Activated CD4-positive, alpha-beta T cell treated with anti-CD3 and anti-CD28 coated beads, Interleukin-2, amount 10 ng/mL, durations not matched to agents 7 days and 5 days (primary cell): ENCODE data around the gene POLG. TPM values are rescaled to one million over a fixed set of nuclear protein-coding genes. Genes with fewer than 3 reads are reported as not detected.

Experiments
- CTCF ChIA-PET: fragments of 350-600 bp; sonication (Branson Sonifier 250); formaldehyde crosslinking; loops from one replicate; lab custom pipeline; 2021; ENCODE audit warnings: antibody characterized with exemption; lab: Charles Lee
- POLR2A ChIA-PET: fragments of 350-600 bp; sonication (Branson Sonifier 250); formaldehyde crosslinking; loops from one replicate; lab custom pipeline; 2021; ENCODE audit warnings: antibody characterized with exemption; lab: Charles Lee
- DNase-seq: peaks from one replicate; pipeline ENCODE4 v3.0.0-alpha.2; 2020
- H3K27ac Mint-ChIP-seq: one replicate; pipeline ENCODE4 v1.8.0; 2021; ENCODE audit warnings: mild to moderate bottlenecking, moderate library complexity, mixed read lengths
- H3K27me3 Mint-ChIP-seq: one replicate; pipeline ENCODE4 v1.8.0; 2021; ENCODE audit warnings: mixed read lengths
- H3K36me3 Mint-ChIP-seq: one replicate; pipeline ENCODE4 v1.8.0; 2021; ENCODE audit warnings: low read depth, mixed read lengths
- H3K4me1 Mint-ChIP-seq: one replicate; pipeline ENCODE4 v1.8.0; 2021; ENCODE audit warnings: mixed read lengths
- H3K4me3 Mint-ChIP-seq: one replicate; pipeline ENCODE4 v1.8.0; 2021; ENCODE audit warnings: mild to moderate bottlenecking, moderate library complexity, mixed read lengths
- H3K9me3 Mint-ChIP-seq: one replicate; pipeline ENCODE4 v1.8.0; 2021; ENCODE audit warnings: mixed read lengths
- total RNA-seq, 2 experiments: library from RNA; stranded (reverse); gene quantifications; one replicate each; pipeline ENCODE4 v1.2.3, GENCODE V29; 2021

POLG gene
- total RNA-seq, 2 experiments from 2014 or later: 85.6 to 105 TPM

DNA sequence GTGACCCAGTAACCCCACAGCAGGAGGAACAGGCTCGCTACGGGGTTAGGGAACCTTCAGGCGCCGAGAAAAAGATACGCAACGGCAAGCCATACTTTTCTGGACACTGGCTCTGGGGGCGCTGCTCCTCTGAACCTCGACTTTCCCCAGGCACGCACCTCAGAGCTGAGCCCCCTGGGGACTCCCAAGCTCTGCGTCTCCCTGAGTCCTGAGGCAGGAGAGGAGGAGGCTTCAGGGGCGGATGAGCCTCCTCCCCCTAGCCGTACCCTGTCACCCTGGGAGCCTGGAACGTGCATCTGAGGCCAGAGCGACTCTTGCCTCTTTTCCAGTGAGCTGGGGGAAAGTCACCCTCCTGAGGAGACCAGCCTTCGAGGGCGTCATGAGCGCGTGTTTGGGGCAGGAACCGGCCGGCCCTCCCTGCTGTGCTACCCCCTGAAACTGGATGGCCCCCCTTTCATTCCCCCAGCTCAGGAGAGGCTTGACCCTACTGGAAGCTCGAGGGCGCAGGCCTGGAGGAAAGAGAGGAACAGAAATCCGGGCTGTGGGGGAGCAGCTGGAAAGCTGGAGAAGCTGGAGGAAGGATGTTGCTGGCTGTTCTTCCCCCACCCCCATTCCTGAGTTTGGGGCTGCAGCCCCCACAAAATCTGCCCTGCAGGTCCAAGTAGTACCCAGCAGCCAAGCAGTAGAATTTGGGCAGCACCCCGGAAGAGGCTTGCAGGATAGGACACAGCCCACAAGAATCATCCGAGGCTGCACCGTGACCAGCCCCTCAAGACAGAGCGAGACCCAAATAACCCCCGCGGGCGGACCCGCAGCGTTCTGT lies 25.1 kb upstream of the POLG start:
- ChIA-PET POLR2A (no interaction called here), CTCF (interaction anchor here (0.8 to 5.7 kb wide), 35 partner anchors 9 to 570 kb away, joined by 3 to 71 read pairs (median 8); partner anchors contain the start of genes ABHD2 and POLG)
- no peak overlapping the region for H3K27ac Mint-ChIP-seq
- no peak for DNase-seq
- peak overlapping the region; percentile 40 for H3K4me3 Mint-ChIP-seq
- H3K4me1 Mint-ChIP-seq: peaks cover 10% of the 10 kb centered on the region
- peaks cover 77% of the 10 kb centered on the region for H3K27me3 Mint-ChIP-seq
- H3K9me3 Mint-ChIP-seq: no peaks in the 10 kb centered on the region
- H3K36me3 Mint-ChIP-seq: no peaks in the 10 kb centered on the region

DNA sequence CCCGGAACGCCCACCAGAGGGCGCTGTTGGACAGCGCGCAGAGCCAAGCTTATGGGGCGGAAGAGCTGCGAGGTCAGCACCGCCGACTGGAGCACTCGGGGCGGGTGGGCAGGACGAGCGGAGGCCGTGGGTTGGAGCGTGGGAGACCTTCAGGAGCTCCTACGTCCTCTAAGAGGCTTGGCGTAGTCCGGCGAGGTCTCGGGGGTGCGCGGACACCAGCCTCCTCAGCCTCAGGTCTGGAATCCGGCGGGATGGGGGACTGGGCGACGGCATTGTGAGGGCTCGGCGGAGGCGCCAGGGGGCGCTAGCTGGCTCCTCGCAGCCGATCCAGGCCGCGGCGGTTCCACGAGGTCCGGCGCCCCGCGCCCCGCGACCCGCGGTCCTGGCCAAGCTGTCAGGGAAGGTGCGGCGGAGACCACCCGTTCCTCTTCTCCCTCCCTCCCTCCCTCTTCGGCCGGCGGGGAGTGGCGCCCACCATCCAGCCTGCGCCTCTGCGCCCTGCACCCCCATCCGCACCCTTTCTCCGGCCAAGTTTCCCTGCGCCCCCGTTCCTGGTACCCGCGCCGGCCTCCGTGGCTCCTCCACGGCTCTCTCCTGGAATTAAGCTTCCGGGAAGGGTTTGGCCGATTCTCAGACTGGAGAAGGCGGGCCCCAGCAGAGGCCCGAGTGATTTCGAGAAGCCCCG lies 24.3 kb upstream of the POLG start:
- Mint-ChIP-seq H3K27ac (no peak overlapping the region), H3K9me3 (no peaks in the 10 kb centered on the region), H3K27me3 (peaks cover 72% of the 10 kb centered on the region), H3K4me3 (peak overlapping the region; percentile 74), H3K36me3 (no peaks in the 10 kb centered on the region), H3K4me1 (peaks cover 10% of the 10 kb centered on the region)
- POLR2A ChIA-PET: no interaction called here
- CTCF ChIA-PET: interaction anchor here (0.6 to 5.7 kb wide), 44 partner anchors 8 to 1597 kb away, joined by 3 to 71 read pairs (median 6); partner anchors contain the start of genes ABHD2 and POLG
- DNase-seq: peak; percentile 82

DNA sequence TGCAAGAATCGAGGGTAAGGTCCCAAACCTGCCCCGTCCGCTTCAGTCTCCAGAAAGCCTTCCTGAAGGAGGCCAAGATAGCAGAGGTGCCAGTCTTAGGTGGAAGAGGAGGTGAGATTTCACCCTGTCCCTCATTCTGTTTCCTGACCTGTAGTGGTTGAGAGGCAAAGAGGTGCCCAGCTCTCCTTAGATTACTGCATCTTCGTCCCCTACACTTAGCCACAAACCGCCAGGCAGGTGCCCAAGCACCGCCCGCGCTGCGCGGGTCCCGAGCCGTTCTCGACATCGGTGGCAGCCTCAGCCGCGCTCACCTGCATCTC lies 23.8 kb upstream of the POLG start:
- no peak overlapping the region for H3K27ac Mint-ChIP-seq
- H3K36me3 Mint-ChIP-seq: no peaks in the 10 kb centered on the region
- CTCF ChIA-PET: interaction anchor here (0.6 to 5.7 kb wide), 42 partner anchors 8 to 1597 kb away, joined by 3 to 71 read pairs (median 6); partner anchors contain the start of genes ABHD2 and POLG

DNA sequence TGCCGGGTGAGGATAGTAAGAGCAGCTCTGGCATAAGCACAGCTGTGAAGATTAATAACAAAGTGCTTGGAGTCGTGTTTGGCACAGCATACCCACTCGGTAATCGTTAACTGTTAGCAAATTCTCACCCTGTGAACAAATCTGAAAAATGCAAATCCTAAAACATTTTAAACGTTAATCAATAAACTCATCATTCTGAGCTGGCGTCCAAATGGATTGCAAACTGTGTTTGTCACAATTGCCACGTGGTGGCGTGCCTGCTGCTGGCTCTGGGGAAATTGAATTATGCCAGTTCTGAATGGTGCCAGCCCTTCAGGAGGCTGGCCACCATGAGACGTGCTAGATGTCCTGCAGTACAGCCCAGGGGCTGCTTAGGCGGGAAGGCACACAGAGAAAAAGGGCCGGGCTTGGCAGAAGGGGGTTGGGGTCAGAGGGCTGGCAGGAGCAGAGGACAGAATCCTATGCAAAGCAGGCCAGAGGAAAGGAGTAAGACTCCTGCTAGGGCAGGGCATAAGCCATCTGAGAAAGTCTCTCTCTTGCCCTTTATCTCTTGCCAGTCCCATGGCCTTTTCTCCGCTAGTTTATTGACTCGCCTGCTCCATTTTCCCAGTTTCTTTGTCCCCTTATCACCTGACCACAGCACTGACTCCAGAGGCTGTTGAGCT lies 22.1 kb upstream of the POLG start:
- no peaks in the 10 kb centered on the region for H3K36me3 Mint-ChIP-seq
- H3K9me3 Mint-ChIP-seq: no peaks in the 10 kb centered on the region
- H3K4me1 Mint-ChIP-seq: peaks cover 8% of the 10 kb centered on the region
- ChIA-PET POLR2A (no interaction called here), CTCF (interaction anchor here (0.8 to 5.7 kb wide), 7 partner anchors 12 to 325 kb away, joined by 3 to 71 read pairs (median 47); no protein-coding TSS in a partner anchor)
- H3K27ac Mint-ChIP-seq: no peak overlapping the region
- H3K4me3 Mint-ChIP-seq: no peak overlapping the region
- peaks cover 61% of the 10 kb centered on the region for H3K27me3 Mint-ChIP-seq
- DNase-seq: no peak

More for the DNA sequence above, 23.8 kb upstream of the POLG start:
- Mint-ChIP-seq H3K4me3 (peak overlapping the region; percentile 74), H3K9me3 (no peaks in the 10 kb centered on the region), H3K27me3 (peaks cover 69% of the 10 kb centered on the region), H3K4me1 (peaks cover 10% of the 10 kb centered on the region)
- POLR2A ChIA-PET: no interaction called here
- DNase-seq: no peak

DNA sequence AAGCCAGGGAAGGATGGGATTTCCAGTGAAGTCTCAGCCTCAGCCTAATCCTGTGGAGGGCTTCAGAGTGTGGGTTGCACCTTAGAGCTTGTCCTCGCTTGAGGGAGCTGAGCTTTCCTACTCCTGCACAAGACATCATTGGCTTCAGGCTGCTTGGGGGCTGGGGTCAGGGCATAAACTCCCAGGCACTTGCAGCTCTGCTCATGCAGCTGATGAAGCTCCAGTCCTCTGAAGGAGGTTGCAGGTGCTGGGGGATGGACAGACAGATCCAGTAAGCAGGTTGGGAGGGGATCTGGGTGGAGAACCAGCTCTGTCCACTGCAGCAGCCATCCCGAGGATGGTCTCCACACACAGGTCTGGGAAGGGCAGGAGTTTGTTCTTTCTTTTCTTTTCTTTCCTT lies 19.4 kb upstream of the POLG start:
- peaks cover 35% of the 10 kb centered on the region for H3K27me3 Mint-ChIP-seq
- ChIA-PET POLR2A (no interaction called here), CTCF (interaction anchor here (0.7 to 1.5 kb wide), 2 partner anchors 53 kb away, joined by 3 to 4 read pairs; no protein-coding TSS in a partner anchor)
- peaks cover 4% of the 10 kb centered on the region for H3K4me1 Mint-ChIP-seq
- DNase-seq: no peak
- no peaks in the 10 kb centered on the region for H3K9me3 Mint-ChIP-seq
- no peak overlapping the region for H3K27ac Mint-ChIP-seq
- H3K4me3 Mint-ChIP-seq: no peak overlapping the region
- H3K36me3 Mint-ChIP-seq: no peaks in the 10 kb centered on the region

DNA sequence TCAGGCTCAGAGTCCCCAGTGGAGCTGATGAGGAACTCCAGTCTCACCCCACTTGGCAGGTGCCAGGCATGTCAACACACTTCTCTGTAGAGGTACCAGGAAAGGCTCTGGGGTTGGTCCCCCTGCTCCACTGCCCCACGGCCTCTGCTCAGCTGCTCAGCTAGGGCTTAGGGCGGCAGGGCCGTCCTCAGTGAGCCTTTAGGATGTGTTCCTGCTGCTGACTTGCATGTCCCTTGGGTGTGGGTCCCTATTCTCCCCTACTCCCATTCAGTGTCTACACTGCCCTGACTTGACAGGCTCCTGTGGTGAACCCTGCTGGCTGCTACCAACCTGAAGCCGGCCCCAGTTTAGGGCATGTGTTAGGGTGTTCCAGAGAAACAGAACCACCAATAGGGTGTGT lies 17.9 kb upstream of the POLG start:
- Mint-ChIP-seq H3K27me3 (peaks cover 26% of the 10 kb centered on the region), H3K27ac (no peak overlapping the region), H3K4me3 (no peak overlapping the region), H3K4me1 (peaks cover 4% of the 10 kb centered on the region), H3K9me3 (no peaks in the 10 kb centered on the region), H3K36me3 (no peaks in the 10 kb centered on the region)
- CTCF ChIA-PET: interaction anchor here (0.7 to 1.5 kb wide), 2 partner anchors 55 to 140 kb away, joined by 3 to 4 read pairs; no protein-coding TSS in a partner anchor
- POLR2A ChIA-PET: no interaction called here
- DNase-seq: no peak

DNA sequence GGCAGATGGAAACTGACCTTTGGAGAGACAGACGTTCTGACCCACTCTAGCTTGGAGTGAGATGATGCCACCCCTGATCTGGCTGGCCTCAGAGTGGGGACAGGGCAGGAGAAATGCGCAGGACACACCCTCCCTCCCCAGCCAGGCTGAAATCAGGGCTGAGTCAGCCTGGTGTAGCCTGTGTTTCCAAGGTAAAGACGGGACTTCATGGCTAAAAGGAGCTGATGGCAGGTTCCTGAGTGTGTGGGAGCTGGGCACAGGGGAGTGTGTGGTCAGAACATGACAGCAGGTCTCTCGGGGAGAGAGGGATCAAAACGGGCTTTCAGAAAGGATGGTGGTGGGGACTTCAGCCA lies 14.6 kb upstream of the POLG start:
- Mint-ChIP-seq H3K4me3 (no peak overlapping the region), H3K9me3 (no peaks in the 10 kb centered on the region), H3K36me3 (no peaks in the 10 kb centered on the region), H3K27me3 (peaks cover 8% of the 10 kb centered on the region), H3K27ac (no peak overlapping the region), H3K4me1 (peaks cover 4% of the 10 kb centered on the region)
- CTCF ChIA-PET: interaction anchor here (1.4 kb wide), 1 partner anchor 9 kb away, joined by 10 read pairs; no protein-coding TSS in a partner anchor
- no peak for DNase-seq
- POLR2A ChIA-PET: no interaction called here

DNA sequence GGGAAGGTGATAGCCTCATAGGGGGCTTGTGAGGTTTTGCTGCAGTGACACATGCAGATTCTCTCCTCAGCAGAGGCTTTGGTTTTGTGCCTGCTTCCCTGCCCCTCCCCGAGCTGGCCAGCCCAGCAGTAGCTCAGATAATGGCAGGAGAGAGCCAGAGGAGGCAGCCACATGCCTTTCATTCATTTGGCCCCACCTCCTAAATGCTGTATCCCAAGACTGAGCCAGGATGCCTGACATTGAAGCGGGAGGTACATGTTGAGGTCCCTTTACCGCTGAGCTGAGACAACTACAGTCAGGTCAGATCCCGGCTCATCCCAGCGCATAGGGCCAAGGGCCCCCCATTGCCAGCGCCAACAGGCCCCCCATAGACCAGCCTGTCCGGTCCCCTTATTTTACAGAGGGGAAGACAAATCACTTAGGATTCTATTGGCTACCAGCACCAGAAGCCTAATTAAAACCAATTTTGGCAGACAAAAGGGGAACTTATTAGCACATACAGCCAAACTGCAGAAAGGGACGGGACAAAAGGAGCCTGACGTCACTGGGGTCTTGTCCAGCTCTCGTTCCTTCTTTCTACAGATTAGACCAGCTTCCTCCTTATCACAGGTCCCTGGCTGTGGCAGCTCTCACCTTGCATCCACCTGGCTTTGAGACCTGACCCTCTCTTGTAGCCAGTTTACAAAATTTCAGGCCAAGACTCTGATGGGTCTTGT lies 12.1 kb upstream of the POLG start:
- Mint-ChIP-seq H3K4me3 (no peak overlapping the region), H3K9me3 (no peaks in the 10 kb centered on the region), H3K27me3 (peaks cover 6% of the 10 kb centered on the region), H3K27ac (no peak overlapping the region), H3K4me1 (peaks cover 4% of the 10 kb centered on the region), H3K36me3 (no peaks in the 10 kb centered on the region)
- ChIA-PET CTCF (interaction anchor here (0.6 to 5.0 kb wide), 4 partner anchors 11 to 437 kb away, joined by 3 to 30 read pairs (median 4); no protein-coding TSS in a partner anchor), POLR2A (no interaction called here)
- no peak for DNase-seq

DNA sequence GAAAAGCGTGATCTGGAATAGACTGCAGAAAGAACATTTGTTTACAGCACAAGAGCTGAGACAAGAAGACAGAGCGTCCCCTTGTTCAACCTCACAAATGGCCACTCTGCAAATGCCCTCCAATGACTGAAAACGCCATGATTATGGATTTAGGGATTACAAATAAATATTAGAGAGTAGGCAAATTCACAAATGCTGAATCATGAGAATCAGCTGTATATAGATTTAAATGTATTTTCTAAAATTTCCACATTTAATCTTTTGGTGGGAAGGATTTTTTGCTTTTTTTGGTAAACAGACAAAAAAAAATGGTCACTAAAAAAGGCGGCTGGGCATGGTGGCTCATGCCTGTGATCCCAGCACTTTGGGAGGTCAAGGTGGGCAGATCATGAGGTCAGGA lies 10.6 kb upstream of the POLG start:
- H3K9me3 Mint-ChIP-seq: no peaks in the 10 kb centered on the region
- peaks cover 4% of the 10 kb centered on the region for H3K4me1 Mint-ChIP-seq
- ChIA-PET CTCF (interaction anchor here (1.5 to 5.0 kb wide), 2 partner anchors 13 to 97 kb away, joined by 4 to 30 read pairs; no protein-coding TSS in a partner anchor), POLR2A (no interaction called here)
- H3K36me3 Mint-ChIP-seq: no peaks in the 10 kb centered on the region
- no peak for DNase-seq
- no peak overlapping the region for H3K27ac Mint-ChIP-seq
- H3K27me3 Mint-ChIP-seq: peaks cover 6% of the 10 kb centered on the region
- H3K4me3 Mint-ChIP-seq: no peak overlapping the region

DNA sequence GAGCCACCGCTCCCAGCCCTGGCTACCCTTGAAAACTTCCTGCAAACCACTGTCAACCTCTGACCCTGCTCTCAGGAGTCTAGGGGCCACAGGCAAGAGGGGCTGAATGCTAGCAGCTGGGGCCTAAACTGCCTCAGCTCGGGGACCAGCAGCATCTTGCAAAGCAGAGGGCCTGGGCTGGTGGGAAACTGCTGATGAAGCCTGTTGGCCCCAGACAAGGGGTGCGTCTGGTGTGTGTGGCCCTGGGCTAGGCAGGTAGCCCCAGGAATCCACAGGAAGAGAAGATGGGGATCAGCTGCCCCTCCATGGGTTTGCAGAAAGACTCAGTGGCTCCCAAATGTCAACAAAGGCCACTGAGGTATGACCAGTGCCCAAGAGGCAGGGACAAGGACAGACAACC lies 8.2 kb upstream of the POLG start:
- Mint-ChIP-seq H3K36me3 (no peaks in the 10 kb centered on the region), H3K27me3 (peaks cover 10% of the 10 kb centered on the region), H3K9me3 (no peaks in the 10 kb centered on the region), H3K4me1 (peaks cover under 1% of the 10 kb centered on the region), H3K4me3 (no peak overlapping the region), H3K27ac (no peak overlapping the region)
- DNase-seq: no peak
- POLR2A ChIA-PET: no interaction called here
- CTCF ChIA-PET: interaction anchor here (5.0 kb wide), 1 partner anchor 15 kb away, joined by 30 read pairs; no protein-coding TSS in a partner anchor

DNA sequence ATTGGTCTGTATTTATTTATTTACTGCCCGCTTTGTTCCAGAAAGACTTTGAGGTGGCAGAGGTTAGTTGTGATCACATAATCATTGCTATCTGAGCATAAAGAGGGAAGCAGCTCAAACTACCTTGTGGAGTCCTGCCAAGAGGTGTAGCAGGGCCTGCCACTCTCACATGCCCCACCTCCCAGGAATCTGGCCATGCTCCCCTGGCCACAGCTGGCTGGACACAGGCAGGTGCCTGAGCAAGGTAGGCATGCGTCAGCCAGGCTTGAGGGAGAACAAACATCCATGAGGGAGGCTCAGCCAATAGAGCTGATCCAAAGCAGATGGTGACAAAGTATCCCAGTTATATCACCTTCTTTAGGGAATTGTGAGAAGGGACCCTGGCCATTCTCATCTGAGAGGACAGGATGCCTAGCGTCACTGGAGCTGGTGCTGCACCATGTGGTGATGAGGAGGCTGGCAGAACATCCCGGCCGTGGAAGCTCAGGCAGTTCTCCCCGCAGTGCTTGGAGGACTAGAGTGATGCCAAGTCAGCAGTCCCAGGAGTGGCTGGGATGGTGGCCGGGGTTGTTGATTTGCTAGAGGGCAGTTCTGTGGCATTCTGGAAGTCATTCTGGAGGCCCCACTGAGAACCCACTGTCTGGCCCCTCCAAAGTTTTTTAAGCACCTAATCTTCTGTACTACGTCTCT lies 6.8 kb upstream of the POLG start:
- no peaks in the 10 kb centered on the region for H3K9me3 Mint-ChIP-seq
- peaks cover 6% of the 10 kb centered on the region for H3K4me1 Mint-ChIP-seq
- peaks cover 10% of the 10 kb centered on the region for H3K27me3 Mint-ChIP-seq
- POLR2A ChIA-PET: interaction anchor here (0.6 kb wide), 1 partner anchor 572 kb away, joined by 6 read pairs; no protein-coding TSS in a partner anchor
- CTCF ChIA-PET: interaction anchor here (1.3 kb wide), 1 partner anchor 17 kb away, joined by 8 read pairs; no protein-coding TSS in a partner anchor
- no peak overlapping the region for H3K4me3 Mint-ChIP-seq
- H3K36me3 Mint-ChIP-seq: no peaks in the 10 kb centered on the region
- DNase-seq: no peak
- no peak overlapping the region for H3K27ac Mint-ChIP-seq
